AG09319 (cell line): Measurements from ENCODE around the gene EGLN3.

Experiments used
- DNase-seq: peaks from one replicate; pipeline ENCODE4 v3.0.0-alpha.2; 2010; ENCODE audit warnings: low read depth; ENCODE audit errors: extremely low read depth
- CTCF ChIP-seq: IDR thresholded peaks from 2 replicates; pipeline ENCODE4 v1.5.1; 2011; ENCODE audit warnings: low read depth, mild to moderate bottlenecking, inconsistent platforms, low read length, moderate library complexity

Gene EGLN3

DNA sequence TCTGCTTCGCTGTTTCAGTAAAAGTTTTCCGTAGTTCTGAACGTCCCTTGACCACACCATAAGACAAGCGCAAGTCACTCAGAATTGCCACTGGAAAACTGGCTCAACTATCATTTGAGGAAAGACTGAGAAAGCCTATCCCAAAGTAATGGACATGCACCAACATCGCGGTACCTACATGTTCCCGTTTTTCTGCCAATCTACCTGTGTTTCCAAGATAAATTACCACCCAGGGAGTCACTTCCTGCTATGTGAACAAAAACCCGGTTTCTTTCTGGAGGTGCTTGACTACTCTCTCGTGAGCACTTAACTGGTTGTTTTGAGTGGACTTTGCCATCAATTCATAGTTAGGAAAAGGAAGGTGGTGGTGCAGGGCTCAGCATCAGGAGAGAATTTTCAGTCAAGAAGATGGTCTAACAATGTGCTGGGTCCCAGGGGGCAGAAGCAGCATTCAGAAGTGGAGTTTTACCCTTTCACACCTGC lies 1.4 kb downstream of the EGLN3 start:
- DNase-seq = no peak
- TF ChIP-seq CTCF = no peak

GRCh38 chr14:33948869-33949408 lies 1.9 kb downstream of the EGLN3 start:
- no peak for TF ChIP-seq CTCF
- DNase-seq = no peak

DNA sequence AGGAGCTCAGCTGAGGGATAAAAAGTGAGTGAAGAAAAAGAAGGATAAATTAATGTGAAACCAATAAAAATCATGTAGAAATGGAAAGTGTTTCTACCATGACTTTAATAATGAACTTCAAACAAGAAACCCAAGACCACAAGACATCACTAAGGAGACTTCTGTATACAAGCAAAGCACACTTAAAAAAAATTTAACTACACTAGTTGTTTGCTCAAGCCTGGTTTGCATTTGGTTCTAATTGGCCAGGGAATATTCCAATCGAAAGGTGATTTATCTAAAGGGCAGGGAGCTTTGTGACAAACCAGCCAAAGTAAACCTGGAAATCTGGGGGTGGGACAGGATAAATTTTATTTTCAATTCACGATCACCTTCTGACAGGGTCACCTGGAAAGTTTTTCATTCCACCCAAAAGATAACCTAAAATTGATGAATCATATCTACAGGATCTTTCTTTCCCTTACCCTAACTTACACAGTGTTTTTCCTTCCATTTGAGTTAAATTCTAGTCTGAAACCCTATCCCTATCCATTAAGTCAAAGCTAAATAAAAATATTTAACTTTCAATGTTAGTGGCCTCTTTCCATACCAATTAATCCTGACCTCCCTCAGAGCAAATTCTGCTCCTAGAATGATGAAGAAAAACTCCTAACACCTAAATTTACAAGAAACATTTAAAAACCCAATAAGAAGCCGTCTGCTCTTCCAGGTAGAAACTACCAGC lies 2.6 kb downstream of the EGLN3 start:
- DNase-seq = no peak
- TF ChIP-seq CTCF = no peak

DNA sequence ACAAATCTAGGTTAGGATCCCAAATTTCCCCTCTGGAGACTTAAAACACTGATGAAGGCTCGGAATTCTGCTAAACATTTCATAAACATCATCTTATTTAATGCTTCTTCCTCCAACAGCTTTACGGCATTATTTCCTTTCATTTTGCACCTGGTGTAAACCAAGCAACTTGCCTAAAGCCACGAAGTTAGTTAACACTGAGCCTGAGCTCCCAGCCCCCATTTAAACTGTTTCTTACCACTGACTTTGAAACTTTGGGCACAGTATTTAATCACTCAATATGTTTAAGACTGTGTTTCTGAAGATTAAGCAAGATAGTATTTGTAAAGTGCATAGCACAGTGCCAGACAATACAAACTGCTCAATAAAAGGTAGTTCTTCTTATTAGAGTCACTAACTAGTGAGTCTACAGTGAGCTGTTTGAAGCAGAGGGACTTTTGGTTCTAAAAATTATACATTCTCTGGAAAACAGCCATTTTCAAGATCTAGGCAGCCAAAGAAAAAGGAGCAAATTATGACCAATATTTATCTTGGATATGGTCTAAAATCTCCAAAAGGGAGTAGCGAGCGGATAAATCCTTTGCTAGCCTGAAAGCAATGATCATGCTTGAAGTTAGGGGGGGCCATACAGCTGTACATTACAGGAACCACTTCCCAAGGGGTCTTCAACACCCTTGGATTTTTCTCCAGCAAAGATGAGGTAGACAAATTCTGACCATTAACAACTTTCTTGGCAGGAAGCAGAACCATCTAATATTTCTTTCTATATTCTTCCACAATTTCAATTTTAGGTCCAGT lies 4.0 kb downstream of the EGLN3 start:
- DNase-seq = no peak
- TF ChIP-seq CTCF = no peak

- DNase-seq = no peak
- no peak for TF ChIP-seq CTCF
These were observed 5.4 kb downstream of the EGLN3 start for GRCh38 chr14:33945210-33946088.

GRCh38 chr14:33943096-33943883 lies 7.6 kb downstream of the EGLN3 start:
- no peak for DNase-seq
- no peak for TF ChIP-seq CTCF
